Vagina (tissue), 2 donors: ENCODE results near the gene BICD2. TPM values are rescaled to one million over a fixed set of nuclear protein-coding genes. Genes with fewer than 3 reads are reported as not detected.

ENCODE experiments used
- DNase-seq, 2 donors: peaks; one replicate each; pipeline ENCODE4 v3.0.0-alpha.2; 2017; ENCODE audit errors: extremely low spot score in 2 of 2
- H3K27ac ChIP-seq: fragments of 200-600 bp; sonication (generic); one replicate; pipeline ENCODE4 v1.5.1; 2019
- H3K27me3 ChIP-seq: fragments of 200-600 bp; sonication (generic); one replicate; pipeline ENCODE4 v1.5.1; 2019
- H3K36me3 ChIP-seq, 2 donors: fragments of 200-600 bp; sonication (generic); one replicate each; pipeline ENCODE4 v1.5.1; 2017 to 2019
- H3K4me1 ChIP-seq: fragments of 200-600 bp; sonication (generic); one replicate; pipeline ENCODE4 v1.5.1; 2019
- H3K4me3 ChIP-seq, 2 donors: fragments of 200-600 bp; sonication (generic); 1 replicate in 1 of 2; 2 replicates in 1 of 2; pipeline ENCODE4 v1.5.1; 2016 to 2019
- H3K9me3 ChIP-seq: fragments of 200-600 bp; sonication (generic); one replicate; pipeline ENCODE4 v1.5.1; 2019
- POLR2A ChIP-seq, 2 donors: fragments of 450-650 bp; IDR thresholded peaks; one replicate each; pipeline ENCODE4 v1.6.1; 2017; ENCODE audit warnings: antibody characterized with exemption in 2 of 2, mild to moderate bottlenecking in 2 of 2, moderate library complexity in 2 of 2
- POLR2AphosphoS5 ChIP-seq, 2 donors: sonication (generic); formaldehyde crosslinking; IDR thresholded peaks; one replicate each; pipeline ENCODE4 v1.9.0; 2017; ENCODE audit warnings: antibody characterized with exemption in 2 of 2, mild to moderate bottlenecking in 2 of 2, low read depth in 1 of 2; ENCODE audit not compliant: insufficient read depth in 1 of 2
- intact Hi-C: fragments of 100-400 bp; cut with DNase I; formaldehyde crosslinking; loops from one replicate; pipeline ENCODE4 v1.15.1; 2023
- total RNA-seq: library from RNA; depleted of rRNA; stranded (reverse); fragments of >200 nt; gene quantifications from one replicate; pipeline ENCODE4 v1.2.3, GENCODE V29; 2016
- TF ChIP-seq, protein P1 (sequence below), 3 experiments: fragments of 450-650 bp in 2 of 3; fragments of 200-600 bp in 1 of 3; sonication (generic) in 1 of 3; IDR thresholded peaks; one replicate each; pipeline ENCODE4 v1.5.1; 2017 to 2019; ENCODE audit warnings: antibody characterized with exemption in 3 of 3, mild to moderate bottlenecking in 2 of 3, moderate library complexity in 2 of 3

BICD2 gene
- total RNA-seq, 1 donor from 2014 or later = 82.7 TPM

GRCh38 chr9:92711844-92712243, 52.8 kb downstream of the BICD2 start:
- H3K4me3 ChIP-seq = no peak overlapping the region
- DNase-seq = no peak
- peaks cover 30% of the 10 kb centered on the region for H3K4me1 ChIP-seq
- TF ChIP-seq POLR2A (IDR thresholded peaks at IDR 0.05) = no peak
- TF ChIP-seq POLR2AphosphoS5 (IDR thresholded peaks at IDR 0.05; ENCODE audit: insufficient read depth in 1 of 2, low read depth in 1 of 2) = no peak
- TF ChIP-seq, protein P1, sequence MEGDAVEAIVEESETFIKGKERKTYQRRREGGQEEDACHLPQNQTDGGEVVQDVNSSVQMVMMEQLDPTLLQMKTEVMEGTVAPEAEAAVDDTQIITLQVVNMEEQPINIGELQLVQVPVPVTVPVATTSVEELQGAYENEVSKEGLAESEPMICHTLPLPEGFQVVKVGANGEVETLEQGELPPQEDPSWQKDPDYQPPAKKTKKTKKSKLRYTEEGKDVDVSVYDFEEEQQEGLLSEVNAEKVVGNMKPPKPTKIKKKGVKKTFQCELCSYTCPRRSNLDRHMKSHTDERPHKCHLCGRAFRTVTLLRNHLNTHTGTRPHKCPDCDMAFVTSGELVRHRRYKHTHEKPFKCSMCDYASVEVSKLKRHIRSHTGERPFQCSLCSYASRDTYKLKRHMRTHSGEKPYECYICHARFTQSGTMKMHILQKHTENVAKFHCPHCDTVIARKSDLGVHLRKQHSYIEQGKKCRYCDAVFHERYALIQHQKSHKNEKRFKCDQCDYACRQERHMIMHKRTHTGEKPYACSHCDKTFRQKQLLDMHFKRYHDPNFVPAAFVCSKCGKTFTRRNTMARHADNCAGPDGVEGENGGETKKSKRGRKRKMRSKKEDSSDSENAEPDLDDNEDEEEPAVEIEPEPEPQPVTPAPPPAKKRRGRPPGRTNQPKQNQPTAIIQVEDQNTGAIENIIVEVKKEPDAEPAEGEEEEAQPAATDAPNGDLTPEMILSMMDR (IDR thresholded peaks at IDR 0.05) = no peak
- H3K27me3 ChIP-seq = no peaks in the 10 kb centered on the region
- H3K27ac ChIP-seq = no peak overlapping the region
- intact Hi-C loops = no loop called here
- peaks cover 0 to 40% of the 10 kb centered on the region in 2 donors for H3K36me3 ChIP-seq
- no peaks in the 10 kb centered on the region for H3K9me3 ChIP-seq

- peaks cover 23% of the 10 kb centered on the region for H3K4me1 ChIP-seq
- no peaks in the 10 kb centered on the region for H3K27me3 ChIP-seq
- no peak overlapping the region for H3K4me3 ChIP-seq
- no peaks in the 10 kb centered on the region for H3K9me3 ChIP-seq
- DNase-seq = no peak
- intact Hi-C loops = no loop called here
- peak overlapping the region; percentile 30 for H3K27ac ChIP-seq
- peaks cover 0 to 40% of the 10 kb centered on the region in 2 donors for H3K36me3 ChIP-seq
- TF ChIP-seq POLR2A (IDR thresholded peaks at IDR 0.05) (no peak), POLR2AphosphoS5 (IDR thresholded peaks at IDR 0.05; ENCODE audit: insufficient read depth in 1 of 2, low read depth in 1 of 2) (no peak)
- TF ChIP-seq, protein P1 (IDR thresholded peaks at IDR 0.05) = no peak
Observed at GRCh38 chr9:92711146-92711545, 53.5 kb downstream of the BICD2 start.

DNA sequence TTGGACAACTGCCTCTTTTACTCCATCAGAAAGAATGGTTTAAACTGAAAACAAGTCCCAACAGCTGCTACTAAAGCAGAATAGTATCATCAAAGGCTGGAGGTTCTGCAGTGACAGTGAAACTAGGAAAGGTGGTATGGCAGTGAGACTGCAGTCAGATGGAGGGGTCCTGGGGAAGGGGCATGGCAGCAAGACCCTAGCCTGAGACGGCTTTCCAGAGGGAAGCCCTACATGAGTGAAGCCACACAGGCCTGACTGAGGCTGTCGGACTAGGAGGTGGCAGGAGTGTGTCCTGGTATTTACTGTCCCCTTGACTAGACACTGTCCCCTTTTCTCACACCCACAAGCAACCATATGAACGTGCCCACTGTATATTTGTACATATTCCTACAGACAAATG, 54.3 kb downstream of the BICD2 start:
- TF ChIP-seq POLR2A (IDR thresholded peaks at IDR 0.05) (no peak), POLR2AphosphoS5 (IDR thresholded peaks at IDR 0.05; ENCODE audit: insufficient read depth in 1 of 2, low read depth in 1 of 2) (no peak)
- TF ChIP-seq, protein P1 (IDR thresholded peaks at IDR 0.05) = no peak
- Histone ChIP-seq H3K36me3 (peaks cover 0 to 35% of the 10 kb centered on the region in 2 donors), H3K4me3 (no peak overlapping the region), H3K4me1 (peaks cover 15% of the 10 kb centered on the region), H3K9me3 (no peaks in the 10 kb centered on the region), H3K27me3 (no peaks in the 10 kb centered on the region), H3K27ac (peak overlapping the region; percentile 30)
- intact Hi-C loops = no loop called here
- no peak for DNase-seq

GRCh38 chr9:92709954-92710353, 54.7 kb downstream of the BICD2 start:
- peaks cover 11% of the 10 kb centered on the region for H3K4me1 ChIP-seq
- H3K36me3 ChIP-seq = peaks cover 0 to 31% of the 10 kb centered on the region in 2 donors
- no peaks in the 10 kb centered on the region for H3K9me3 ChIP-seq
- no peaks in the 10 kb centered on the region for H3K27me3 ChIP-seq
- H3K27ac ChIP-seq = peak overlapping the region; percentile 30
- TF ChIP-seq POLR2AphosphoS5 (IDR thresholded peaks at IDR 0.05; ENCODE audit: insufficient read depth in 1 of 2, low read depth in 1 of 2) = no peak
- TF ChIP-seq, protein P1 (IDR thresholded peaks at IDR 0.05) = no peak
- no peak overlapping the region for H3K4me3 ChIP-seq
- DNase-seq = no peak
- intact Hi-C loops = no loop called here

GRCh38 chr9:92709240-92709639, 55.4 kb downstream of the BICD2 start:
- Histone ChIP-seq H3K4me1 (peaks cover 10% of the 10 kb centered on the region), H3K4me3 (no peak overlapping the region), H3K27ac (no peak overlapping the region), H3K27me3 (no peaks in the 10 kb centered on the region), H3K36me3 (peaks cover 0 to 23% of the 10 kb centered on the region in 2 donors), H3K9me3 (no peaks in the 10 kb centered on the region)
- intact Hi-C loops = no loop called here
- TF ChIP-seq POLR2A (IDR thresholded peaks at IDR 0.05) = no peak
- TF ChIP-seq, protein P1 (IDR thresholded peaks at IDR 0.05) = no peak
- no peak for TF ChIP-seq POLR2AphosphoS5 (IDR thresholded peaks at IDR 0.05; ENCODE audit: insufficient read depth in 1 of 2, low read depth in 1 of 2)
- DNase-seq = no peak
